SW480 (cell line): ENCODE results near the gene PRKCZ.

ENCODE experiments used
- DNase-seq: peaks from one replicate; pipeline ENCODE4 v3.0.0-alpha.2; 2016; ENCODE audit warnings: low spot score

PRKCZ gene

DNA sequence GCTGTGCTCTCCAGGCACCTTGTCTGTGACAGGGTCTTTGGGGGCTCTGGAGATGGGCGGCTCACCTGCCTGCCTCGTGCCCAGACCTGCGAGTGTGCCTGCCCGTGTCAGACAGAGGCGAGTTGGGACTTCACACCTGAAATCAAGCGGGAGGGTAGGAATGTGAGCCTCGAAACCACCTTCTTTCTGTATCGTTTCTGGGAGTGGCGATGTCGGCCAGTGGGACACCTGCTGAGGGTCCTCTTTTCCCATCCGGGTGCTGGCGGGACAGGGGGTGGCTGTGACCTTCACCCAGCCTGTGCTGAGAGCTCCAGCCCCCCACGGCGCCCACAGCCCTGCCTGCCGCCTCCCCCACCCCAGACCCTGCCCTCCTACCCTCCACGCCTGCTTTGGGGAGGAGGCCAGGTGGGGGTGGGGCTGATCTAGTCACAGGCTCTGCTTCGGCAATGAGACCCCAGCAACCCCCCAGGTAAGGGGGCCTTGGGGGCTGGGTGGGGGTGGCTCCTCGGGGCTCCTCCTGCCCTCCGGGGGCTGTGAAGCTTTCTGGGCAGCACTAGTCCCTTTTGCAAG lies 160.0 kb downstream of the PRKCZ start:
- DNase-seq: no peak

GRCh38 chr1:2210786-2211185 lies 160.6 kb downstream of the PRKCZ start:
- no peak for DNase-seq

GRCh38 chr1:2212274-2212531 lies 162.0 kb downstream of the PRKCZ start:
- no peak for DNase-seq

GRCh38 chr1:2212532-2213491 lies 162.6 kb downstream of the PRKCZ start:
- peak; percentile 62 for DNase-seq

DNA sequence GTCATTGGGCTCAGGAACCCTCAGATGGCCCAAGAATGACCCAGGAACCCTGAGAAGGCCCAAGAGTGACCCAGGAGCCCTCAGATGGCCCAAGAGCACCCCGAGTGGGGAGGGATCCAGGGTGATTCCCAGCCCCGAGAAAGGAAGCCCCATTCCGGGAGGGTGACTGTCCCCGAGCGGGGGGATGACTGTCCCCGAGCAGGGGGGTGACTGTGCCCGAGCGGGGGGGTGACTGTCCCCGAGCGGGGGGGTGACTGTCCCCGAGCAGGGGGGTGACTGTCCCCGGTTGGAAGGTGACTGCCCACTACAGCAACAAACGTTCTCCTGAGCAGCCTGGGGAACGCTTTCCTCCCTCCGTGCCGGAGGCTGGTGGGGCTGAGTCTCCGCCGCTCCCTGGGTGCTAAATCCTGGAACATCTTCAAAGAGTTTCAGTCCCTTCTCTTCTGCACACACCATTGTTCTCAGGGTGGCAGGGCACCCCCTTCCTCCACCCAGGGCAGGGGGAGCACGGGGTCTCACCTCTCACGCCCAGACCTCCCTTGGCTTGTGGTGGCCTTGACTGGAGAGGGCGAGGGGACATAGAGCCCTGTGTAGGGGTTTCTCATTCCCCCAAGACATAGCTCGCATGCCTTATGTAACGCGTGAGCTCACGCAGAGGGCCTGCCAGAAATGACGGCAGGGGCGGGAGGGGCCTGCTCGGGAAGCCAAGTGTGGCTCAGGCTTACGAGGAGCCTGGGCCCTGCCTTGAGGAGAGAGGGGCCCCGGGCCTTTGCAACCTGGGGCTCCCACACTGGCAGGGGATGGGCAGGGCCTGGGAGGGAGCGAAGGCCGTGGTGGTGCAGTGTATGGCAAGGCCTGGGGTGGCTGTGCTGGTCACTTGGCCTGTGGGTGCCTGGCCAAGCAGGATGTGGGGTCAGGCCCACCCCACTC lies 163.6 kb downstream of the PRKCZ start:
- no peak for DNase-seq

DNA sequence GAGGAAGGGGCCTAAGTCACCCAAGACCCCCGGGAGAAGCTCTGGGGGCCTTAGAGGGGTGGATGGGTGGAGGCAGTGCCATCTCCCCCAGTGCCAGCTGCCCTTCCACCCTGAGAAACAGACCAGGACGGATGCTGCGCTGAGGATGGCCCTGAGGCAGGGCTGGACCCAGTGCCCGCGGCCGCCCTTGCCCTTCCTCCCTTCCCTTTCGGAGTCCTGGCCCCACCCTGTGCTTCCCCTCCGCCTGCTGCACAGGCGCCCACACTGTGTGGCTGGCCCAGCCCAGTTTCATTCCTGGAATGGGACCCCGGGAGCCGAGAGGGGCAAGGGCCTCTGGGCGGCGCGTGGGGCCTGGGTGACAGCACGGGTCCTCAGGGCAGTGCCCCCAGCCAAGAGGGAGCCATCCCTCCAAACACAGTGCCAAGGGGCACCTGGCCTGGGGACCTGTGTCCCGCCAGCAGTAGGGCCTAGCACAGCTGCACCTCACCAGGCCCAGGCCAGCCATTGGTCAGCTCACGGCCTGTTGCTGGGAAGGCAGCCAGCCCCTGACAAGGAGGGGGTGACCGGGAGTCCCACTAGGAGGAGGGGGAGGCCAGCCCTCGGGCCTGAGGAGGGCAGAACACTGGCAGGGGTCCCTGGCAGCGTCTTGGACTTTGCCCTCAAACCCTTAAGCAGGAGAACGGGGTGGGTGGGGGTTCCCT lies 164.5 kb downstream of the PRKCZ start:
- no peak for DNase-seq

GRCh38 chr1:2215329-2215728 lies 165.1 kb downstream of the PRKCZ start:
- DNase-seq: no peak

- DNase-seq: no peak
These were observed 165.9 kb downstream of the PRKCZ start for GRCh38 chr1:2215909-2216766.

GRCh38 chr1:2216767-2217058 lies 166.5 kb downstream of the PRKCZ start:
- no peak for DNase-seq

DNA sequence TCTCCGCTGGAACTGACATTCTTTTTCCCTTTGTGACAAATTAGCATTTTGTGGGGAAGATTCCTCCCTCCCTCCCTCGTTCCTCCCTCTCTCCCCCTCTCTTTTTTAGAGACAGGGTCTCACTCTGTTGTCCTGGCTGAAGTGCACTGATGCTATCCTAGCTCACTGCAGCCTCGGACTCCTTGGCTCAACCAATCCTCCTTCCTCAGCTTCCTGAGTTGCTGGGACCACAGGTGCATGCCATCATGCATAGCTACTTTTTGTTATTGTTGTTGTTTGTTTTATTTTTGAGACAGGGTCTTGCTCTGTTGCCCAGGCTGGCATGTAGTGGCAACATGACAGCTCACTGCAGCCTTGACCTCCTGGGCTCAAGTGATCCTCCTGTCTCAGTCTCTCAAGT lies 171.1 kb downstream of the PRKCZ start:
- DNase-seq: no peak

DNA sequence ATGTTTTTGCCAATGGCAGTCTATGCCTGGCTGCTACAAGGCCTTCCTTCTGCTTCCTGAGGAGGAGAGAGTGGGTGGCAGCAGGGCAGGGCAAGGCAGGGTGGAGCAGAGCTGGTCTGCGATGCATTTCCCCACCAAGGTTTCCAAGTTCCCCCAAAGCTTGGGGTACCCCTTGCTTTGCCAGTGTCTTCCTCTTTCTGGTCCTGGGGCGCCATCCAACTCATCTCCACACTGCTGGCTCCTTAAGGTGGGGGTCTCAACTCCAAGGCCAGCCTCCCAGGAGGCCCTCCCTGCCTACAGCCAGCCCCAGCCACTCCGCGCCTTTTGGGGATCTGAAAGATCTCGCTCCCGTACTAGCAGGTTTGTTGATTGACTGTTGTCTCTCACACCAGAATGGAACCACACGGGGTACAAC lies 174.0 kb downstream of the PRKCZ start:
- no peak for DNase-seq

- DNase-seq: no peak
These were observed 174.6 kb downstream of the PRKCZ start for GRCh38 chr1:2224631-2225428.

DNA sequence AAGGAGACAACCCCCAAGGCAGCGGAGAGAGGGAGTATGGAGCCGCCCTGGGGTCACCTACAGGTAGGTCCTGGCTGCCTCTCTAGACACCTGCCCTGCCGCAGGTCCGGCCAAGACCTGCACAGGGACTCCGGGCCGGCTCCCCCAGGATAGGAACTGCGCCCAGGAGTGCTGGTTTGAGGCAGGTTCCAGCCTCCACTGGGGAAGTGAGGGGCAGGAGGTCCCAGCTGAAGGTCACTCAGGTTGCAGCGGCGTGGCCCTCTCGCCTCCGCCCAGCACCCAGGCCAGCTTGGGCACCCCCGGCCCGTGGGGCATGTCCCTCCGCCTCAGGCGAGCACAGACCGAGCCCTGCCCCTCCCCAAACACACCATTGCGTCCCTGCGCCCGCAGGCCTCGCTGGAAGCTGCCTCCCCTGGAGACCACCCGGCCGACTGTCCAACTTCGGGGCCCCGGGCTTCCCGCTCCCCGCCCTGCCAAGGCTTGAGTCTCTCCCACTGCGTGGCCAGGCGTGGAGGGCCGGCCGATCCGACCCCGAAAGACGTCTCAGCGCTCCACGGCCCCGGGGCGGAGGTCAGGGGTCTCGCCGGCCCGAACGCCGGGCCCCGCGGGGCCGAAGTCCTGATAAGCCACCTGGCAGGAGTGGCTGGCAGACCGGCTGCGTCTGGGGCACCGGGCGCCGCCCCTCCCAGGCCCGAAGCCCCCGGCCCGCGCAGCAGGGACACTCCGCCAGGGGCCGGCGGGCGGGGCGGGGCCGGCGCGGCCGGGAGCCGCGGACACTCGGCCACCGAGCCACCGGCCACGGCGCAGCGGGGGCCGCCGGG lies 176.5 kb downstream of the PRKCZ start:
- no peak for DNase-seq

DNA sequence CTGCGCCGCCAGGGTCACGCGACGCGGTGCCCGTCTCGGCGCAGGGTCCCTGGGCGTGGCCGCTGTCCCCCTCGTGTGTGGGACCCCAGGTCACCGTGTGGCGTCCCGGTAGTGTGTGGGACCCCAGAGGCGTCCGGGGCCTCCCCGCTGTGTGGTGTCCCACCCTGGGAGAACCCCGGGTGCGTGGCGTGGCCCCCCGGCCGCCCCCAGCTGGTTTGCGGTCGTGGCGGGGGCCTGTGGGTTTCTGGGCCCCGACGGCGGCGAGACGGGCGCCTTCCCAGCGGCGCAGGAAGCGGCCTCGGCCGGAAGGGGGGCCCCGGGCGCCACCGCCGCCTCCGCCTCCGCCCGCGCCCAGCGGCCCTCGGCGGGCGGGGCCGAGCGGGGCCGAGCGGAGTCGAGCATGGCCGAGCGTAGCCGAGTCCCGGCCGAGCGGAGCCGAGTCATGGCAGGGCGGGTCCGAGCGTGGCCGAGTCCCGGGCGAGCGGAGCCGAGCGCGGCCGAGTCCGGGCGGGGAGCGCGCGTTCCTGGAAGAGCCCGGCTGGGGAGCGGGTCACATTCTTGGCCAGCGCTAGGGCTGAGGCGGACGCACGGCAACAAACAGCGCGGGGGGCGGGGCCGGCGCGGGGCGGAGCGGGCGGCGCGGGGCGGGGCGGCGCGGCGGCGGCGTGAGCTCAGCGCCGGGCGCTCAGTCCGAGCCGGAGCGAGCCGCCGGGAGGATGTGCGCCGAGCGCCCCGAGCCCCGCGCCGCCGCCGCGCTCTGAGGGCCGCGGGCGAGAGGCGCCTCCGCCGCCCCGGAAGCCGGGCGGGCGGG lies 177.3 kb downstream of the PRKCZ start:
- peak; percentile 95 for DNase-seq

DNA sequence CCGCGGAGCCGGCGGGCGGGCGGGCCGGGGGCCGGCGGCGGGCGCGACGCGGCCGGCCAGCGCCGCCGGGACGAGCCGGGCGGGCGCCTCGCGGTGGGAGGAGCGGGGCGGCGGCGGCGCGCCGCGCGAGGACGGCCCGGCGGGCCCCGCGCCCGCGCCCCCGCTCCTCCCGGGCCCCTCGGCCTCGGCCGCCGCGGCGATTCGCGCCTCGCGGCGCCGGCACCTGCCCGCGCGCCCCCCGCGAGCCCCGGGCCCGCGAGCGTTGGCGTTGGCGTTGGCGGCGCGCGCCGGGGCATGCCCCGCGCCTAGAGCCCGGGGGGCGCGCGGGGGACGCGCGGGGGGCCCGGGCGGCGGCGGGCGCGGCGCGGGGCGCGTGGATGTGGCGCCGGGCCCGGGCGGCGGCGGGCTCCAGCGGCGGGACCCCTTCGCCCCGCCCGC lies 178.0 kb downstream of the PRKCZ start, which contains the start of gene SKI:
Gene SKI, plus strand, starts transcription at position 163 of the 438 bp plus-strand sequence. CDS start 448 bp downstream, outside the sequence.
- DNase-seq: no peak

DNA sequence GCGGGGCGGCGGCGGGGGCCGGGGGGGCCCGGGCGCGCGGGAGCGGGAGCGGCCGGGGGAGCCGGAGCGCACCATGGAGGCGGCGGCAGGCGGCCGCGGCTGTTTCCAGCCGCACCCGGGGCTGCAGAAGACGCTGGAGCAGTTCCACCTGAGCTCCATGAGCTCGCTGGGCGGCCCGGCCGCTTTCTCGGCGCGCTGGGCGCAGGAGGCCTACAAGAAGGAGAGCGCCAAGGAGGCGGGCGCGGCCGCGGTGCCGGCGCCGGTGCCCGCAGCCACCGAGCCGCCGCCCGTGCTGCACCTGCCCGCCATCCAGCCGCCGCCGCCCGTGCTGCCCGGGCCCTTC lies 178.5 kb downstream of the PRKCZ start:
- no peak for DNase-seq

- DNase-seq: peak; percentile 39
These were observed 179.0 kb downstream of the PRKCZ start for GRCh38 chr1:2229037-2229864.
